NCI-H1417 (cell line): ENCODE measurements around the gene NDFIP1.

Experiments
- DNase-seq, 3 experiments: peaks; one replicate each; lab custom pipeline; 2025; lab: John Stamatoyannopoulos, UW

NDFIP1 gene

GRCh38 chr5:142119051-142119625, 10.6 kb downstream of the NDFIP1 start:
- no peak for DNase-seq

GRCh38 chr5:142120247-142120935, 11.8 kb downstream of the NDFIP1 start:
- no peak for DNase-seq

DNA sequence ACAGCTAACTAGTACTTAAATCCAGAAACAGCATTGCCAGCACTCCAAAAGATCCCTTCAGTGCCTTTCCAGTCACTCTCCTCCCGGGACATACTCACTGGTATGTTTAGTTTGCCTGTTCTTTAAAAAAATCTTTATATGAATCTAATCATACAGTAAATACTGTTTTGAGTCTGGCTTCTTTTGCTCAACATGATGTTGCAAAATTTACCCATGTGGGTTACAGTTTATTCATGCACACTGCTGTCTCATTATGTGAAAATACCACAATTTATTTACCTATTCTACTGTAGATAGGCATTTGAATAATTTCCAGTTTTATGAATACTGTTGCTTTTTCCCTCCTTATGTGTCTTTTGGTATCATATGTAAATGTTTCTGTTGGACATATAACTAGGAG, 13.5 kb downstream of the NDFIP1 start:
- DNase-seq: no peak

GRCh38 chr5:142125378-142125777, 16.8 kb downstream of the NDFIP1 start:
- no peak for DNase-seq

DNA sequence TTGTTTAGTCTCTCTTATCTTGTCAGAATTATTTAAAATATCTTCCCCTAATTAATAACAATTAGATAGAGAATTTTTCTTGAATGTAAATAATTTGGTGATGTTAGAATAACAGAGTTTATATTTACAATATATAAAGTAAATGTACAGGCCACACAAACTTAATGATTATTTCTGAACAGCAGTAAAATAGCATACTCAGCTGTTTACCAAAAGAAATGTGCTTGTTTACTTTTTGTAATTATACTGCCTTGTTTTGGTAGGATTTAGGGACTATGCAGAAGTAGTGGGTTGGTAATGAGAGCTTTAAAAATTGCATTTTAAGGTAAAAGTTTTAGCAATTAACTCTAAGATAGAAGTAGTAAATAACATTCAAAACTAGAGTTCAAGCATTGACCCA, 17.4 kb downstream of the NDFIP1 start:
- no peak for DNase-seq

DNA sequence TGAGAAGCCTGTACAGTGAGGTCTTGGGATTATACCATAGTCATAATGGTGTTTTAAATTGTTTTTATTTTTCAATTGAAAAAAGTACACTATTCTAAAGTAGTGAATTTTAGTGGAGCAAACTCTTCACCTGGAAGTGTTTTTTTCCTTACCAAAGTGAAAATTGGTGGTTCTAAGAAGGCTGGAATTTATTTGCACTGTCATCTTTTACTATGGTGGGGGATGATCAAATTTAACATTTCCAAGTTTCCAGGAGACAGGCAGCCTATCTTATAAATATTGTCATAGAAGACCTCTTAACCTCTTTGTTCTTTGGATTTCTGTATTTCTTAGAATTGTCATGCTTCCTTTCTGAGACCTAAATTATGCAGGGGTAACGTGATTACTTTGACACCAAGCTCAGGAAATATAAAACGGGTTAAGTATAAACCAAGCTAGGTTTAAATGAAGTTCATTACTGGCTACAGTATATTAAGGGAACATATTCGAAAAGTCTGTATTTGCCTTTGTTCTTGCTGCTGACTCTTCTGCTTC, 20.2 kb downstream of the NDFIP1 start:
- no peak for DNase-seq

DNA sequence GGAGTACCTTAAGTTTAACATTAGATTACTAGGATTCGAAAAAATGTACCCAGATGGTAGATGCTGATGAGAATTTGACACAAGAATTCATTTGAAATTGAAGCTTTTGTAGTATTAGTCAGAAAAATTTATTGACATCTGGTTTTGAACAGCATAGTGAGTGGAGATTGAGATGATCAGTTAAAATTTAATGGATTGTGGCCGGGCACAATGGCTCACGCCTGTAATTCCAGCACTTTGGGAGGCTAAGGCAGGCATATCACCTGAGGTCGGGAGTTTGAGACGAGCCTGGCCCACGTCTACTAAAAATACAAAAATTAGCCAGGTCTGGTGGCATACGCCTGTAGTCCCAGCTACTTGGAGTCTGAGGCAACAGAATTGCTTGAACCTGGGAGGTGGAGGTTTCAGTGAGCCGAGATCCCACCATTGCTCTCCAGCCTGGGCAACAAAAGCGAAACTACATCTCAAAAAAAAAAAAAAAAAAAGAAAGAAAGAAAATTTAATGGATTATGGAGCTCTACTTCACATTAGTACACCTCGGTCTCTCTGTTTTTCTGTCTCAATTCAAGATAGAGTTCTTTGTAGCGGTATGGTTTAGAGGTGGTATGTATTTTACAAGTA, 21.0 kb downstream of the NDFIP1 start:
- no peak for DNase-seq

GRCh38 chr5:142131394-142131793, 22.8 kb downstream of the NDFIP1 start:
- no peak for DNase-seq

- DNase-seq: no peak
These were observed 24.3 kb downstream of the NDFIP1 start for GRCh38 chr5:142132916-142133315.

- DNase-seq: no peak
These were observed 25.0 kb downstream of the NDFIP1 start for GRCh38 chr5:142133330-142134206.

- DNase-seq: no peak
These were observed 25.9 kb downstream of the NDFIP1 start for GRCh38 chr5:142134331-142135010.

DNA sequence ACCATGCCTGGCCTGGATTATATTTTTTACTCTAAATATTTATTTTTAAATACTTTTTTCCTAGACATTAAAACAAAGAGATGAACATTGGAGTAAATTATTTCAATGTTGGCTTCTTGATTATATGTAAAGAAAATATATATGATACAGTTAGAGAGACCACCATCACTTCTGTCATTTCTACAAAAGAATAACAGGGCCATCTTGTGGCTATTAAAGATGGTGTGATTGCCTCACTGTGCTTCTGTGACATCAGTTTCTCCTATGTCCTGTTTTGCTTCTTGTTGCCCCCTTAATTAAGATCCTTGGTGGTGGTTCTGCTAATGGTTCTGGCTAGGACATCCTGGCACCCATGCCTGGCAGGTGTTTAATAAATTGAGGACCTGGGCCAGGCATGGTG, 32.9 kb downstream of the NDFIP1 start:
- no peak for DNase-seq

DNA sequence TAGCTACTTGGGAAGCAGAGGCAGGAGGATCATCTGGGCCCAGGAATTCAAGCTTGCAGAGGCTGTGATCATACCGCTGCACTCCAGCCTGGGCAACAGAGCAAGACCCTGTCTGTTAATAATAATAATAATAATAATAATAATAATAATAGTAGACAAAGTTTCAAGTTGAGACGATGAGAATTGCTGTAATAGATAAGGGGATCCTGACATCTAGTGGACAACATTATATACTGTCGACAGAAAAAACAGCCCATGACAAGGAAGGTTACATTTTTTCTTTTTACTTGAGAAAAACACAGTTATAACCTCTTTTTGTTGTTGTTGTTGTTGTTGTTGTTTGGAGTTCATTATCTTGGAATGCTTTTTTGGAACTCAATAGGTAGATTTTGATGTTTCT, 35.3 kb downstream of the NDFIP1 start:
- peak in 1 of 3 experiments; percentile 45 for DNase-seq

GRCh38 chr5:142145106-142145900, 36.7 kb downstream of the NDFIP1 start:
- DNase-seq: peak; percentile 30 to 60 (median 52)

DNA sequence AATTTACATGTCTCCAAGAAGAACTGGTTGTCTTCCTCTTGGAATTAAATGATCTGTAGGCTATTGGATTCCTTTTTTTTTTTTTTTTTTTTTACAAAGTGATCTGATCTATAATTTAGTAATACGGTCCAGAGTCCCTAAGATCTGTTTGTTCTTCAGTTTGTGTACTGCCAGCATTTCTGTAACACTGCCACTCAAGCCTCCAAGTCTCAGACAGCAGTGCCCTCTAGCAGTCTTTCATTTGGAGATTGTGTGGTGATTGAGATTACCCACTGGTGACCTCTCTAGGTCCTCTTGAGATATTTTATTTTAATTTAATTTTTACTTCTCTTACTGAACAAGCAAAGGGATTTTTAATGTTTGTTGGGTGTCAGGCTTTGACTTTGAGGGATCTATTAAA, 40.8 kb downstream of the NDFIP1 start:
- DNase-seq: no peak

DNA sequence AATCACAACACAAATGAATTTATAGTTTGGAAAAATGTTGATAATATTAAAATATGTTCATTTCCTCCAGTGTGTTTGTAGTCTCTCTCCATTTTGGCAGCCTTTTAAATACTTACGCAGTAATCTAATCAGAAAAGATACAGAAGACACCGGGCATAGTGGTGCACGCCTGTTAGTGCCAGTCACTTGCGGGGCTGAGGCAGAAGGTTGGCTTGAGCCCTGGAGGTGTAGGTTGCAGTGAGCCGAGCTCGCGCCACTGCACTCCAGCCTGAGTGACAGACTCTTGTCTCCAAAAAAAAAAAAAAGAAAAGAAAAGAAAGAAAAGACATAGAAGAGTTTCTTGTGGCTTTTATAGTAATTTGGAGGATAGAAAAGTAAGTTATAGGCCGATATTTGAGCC, 41.9 kb downstream of the NDFIP1 start:
- DNase-seq: no peak

DNA sequence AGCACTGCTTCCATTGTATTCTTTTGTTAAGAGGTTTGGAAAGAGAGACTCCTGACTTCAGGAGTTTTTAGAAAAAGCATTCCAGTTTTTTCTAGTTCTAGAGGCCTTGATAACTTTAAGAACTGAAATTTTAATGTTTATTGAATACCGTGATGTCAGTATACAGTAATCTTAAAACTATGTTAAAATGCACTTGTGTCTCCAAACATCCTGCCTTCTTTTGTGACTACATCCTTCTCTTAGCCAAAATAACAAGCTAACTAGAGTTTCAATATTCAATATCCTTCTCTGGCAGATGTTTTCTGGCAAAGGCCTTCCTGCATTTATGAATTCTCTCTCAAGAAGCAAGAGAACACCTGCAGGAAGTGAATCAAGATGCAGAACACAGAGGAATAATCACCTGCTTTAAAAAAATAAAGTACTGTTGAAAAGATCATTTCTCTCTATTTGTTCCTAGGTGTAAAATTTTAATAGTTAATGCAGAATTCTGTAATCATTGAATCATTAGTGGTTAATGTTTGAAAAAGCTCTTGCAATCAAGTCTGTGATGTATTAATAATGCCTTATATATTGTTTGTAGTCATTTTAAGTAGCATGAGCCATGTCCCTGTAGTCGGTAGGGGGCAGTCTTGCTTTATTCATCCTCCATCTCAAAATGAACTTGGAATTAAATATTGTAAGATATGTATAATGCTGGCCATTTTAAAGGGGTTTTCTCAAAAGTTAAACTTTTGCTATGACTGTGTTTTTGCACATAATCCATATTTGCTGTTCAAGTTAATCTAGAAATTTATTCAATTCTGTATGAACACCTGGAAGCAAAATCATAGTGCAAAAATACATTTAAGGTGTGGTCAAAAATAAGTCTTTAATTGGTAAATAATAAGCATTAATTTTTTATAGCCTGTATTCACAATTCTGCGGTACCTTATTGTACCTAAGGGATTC, 43.1 kb downstream of the NDFIP1 start:
- DNase-seq: peak in 2 of 3 experiments; percentile 58 to 71

DNA sequence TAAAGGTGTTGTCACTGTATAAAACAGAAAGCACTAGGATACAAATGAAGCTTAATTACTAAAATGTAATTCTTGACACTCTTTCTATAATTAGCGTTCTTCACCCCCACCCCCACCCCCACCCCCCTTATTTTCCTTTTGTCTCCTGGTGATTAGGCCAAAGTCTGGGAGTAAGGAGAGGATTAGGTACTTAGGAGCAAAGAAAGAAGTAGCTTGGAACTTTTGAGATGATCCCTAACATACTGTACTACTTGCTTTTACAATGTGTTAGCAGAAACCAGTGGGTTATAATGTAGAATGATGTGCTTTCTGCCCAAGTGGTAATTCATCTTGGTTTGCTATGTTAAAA, 43.8 kb downstream of the NDFIP1 start:
- peak in 1 of 3 experiments; percentile 2 for DNase-seq

DNA sequence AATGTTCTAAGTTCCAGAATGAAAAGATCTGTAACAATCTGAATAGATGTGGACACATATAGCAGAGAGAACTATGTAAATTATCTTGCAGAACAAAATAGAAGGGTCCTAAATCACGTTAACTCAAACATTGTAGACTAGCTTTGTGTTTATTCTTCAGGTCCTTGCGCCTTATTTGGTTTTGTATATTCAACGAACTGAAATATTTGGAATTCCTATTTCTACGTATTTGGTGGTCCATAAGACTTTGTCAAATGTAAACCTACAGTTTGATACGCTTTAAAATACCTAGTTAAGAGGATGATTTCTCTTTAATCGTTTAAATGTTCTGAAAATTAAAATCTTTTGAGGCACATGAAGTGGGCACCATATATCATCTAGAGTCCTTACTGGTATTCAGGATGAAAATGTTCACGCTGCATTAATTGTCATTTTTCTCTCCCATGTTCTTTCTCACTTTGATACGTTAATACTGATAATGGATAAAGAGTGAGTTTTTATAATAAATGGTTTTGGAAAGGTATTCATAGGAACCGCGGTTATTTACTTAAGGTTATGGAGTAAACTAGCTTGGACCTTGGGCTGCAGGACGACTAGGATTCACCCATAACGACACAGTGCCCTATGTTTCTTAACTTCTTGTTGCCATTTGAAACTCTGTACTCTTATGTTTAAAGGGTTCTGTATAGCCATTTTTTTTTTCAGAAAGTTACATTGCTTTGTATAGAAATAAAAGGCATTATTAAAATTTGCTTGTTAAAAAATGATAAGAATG, 45.3 kb downstream of the NDFIP1 start:
- DNase-seq: no peak
